ENCODE measurements around the gene CTSG. TPM values are rescaled to one million over a fixed set of nuclear protein-coding genes. Genes with fewer than 3 reads are reported as not detected.

The CTSG gene, protein sequence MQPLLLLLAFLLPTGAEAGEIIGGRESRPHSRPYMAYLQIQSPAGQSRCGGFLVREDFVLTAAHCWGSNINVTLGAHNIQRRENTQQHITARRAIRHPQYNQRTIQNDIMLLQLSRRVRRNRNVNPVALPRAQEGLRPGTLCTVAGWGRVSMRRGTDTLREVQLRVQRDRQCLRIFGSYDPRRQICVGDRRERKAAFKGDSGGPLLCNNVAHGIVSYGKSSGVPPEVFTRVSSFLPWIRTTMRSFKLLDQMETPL
- not detected in 2 replicates for total RNA-seq

DNA sequence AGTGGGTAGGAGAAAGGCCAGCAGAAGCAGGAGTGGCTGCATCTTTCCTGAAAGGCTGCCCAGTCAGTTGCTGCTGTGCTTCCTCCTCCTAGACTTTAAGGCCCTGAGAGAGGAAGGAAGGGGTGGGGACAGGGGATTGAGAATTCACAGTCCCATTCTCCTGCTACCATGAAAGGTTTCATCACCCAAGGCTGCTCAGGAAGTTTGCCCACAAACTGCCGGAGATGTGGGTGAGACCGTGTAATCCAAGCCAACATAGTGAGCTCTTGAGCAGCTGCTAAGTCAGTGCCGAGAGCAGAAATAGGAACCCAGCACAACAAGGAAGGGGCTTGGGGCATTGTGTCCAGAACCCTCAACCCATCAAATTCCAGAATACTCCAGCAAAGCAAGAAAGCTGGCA lies at the start of gene CTSG:
Gene CTSG (minus strand): TSS at position 69 of the 400 bp plus-strand sequence. CDS start 27 bp downstream, at position 42.
- H3K4me3 ChIP-seq (ENCODE audit: low read depth, low read length): no peak within 1 kb of the TSS
- no peak for FAIRE-seq
- TF ChIP-seq, protein P1, sequence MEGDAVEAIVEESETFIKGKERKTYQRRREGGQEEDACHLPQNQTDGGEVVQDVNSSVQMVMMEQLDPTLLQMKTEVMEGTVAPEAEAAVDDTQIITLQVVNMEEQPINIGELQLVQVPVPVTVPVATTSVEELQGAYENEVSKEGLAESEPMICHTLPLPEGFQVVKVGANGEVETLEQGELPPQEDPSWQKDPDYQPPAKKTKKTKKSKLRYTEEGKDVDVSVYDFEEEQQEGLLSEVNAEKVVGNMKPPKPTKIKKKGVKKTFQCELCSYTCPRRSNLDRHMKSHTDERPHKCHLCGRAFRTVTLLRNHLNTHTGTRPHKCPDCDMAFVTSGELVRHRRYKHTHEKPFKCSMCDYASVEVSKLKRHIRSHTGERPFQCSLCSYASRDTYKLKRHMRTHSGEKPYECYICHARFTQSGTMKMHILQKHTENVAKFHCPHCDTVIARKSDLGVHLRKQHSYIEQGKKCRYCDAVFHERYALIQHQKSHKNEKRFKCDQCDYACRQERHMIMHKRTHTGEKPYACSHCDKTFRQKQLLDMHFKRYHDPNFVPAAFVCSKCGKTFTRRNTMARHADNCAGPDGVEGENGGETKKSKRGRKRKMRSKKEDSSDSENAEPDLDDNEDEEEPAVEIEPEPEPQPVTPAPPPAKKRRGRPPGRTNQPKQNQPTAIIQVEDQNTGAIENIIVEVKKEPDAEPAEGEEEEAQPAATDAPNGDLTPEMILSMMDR (IDR thresholded peaks at IDR 0.05; ENCODE audit: insufficient read depth, low read length, severe bottlenecking): no peak
- peaks cover 1% of the 10 kb centered on the region for H3K27me3 ChIP-seq (ENCODE audit: control insufficient read depth, insufficient read depth, low read length)
- no peaks in the 10 kb centered on the region for H3K36me3 ChIP-seq (ENCODE audit: control insufficient read depth, insufficient read depth, low read length)
- DNase-seq (ENCODE audit: low read depth): no peak

DNA sequence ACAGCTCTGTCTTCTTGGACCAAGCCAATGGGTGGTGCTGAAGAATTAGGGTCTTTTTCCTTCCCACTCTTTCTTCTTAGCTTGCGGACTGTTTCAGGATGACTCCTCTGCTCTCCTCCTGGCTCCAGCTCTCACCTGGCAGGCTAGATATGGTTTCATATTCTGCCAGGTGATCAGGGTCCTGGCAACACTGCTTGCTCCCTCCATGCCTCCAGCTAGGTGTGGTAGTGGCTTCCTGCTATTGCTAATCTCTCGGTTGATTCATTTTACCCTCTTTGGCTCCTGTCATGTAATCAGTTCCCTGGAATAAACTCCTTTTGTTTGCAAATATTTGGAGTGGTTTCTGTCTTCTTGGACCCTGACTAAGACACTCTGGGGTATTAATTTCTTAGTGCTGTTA lies 37.7 kb upstream of the CTSG start:
- TF ChIP-seq, protein P1 (IDR thresholded peaks at IDR 0.05; ENCODE audit: insufficient read depth, low read length, severe bottlenecking): no peak
- Histone ChIP-seq H3K27me3 (ENCODE audit: control insufficient read depth, insufficient read depth, low read length) (no peaks in the 10 kb centered on the region), H3K4me3 (ENCODE audit: low read depth, low read length) (no peak overlapping the region), H3K36me3 (ENCODE audit: control insufficient read depth, insufficient read depth, low read length) (no peaks in the 10 kb centered on the region)
- DNase-seq (ENCODE audit: low read depth) (peak; percentile 46), FAIRE-seq (peak; percentile 47)

DNA sequence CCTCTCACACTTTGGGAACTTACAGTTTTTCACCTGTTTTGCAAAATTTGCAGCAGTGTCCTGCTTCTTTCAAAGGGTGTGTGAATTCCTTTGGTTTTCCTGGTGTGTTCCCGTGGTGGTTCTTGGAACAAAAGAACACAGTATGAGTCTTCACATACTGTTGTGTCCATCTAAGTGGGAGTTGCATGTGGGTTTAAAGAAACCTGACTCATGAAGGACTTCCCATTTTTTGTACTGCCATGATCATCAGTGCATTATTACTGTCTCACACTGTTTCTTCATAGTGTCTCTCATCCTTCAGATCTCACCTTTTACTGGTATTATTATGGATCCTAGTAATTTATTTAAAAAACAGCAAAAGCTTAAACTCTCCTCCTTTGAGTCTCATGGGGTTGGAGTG lies 37.2 kb upstream of the CTSG start:
- TF ChIP-seq, protein P1 (IDR thresholded peaks at IDR 0.05; ENCODE audit: insufficient read depth, low read length, severe bottlenecking): no peak
- no peak for FAIRE-seq
- DNase-seq (ENCODE audit: low read depth): peak; percentile 57
- Histone ChIP-seq H3K36me3 (ENCODE audit: control insufficient read depth, insufficient read depth, low read length) (no peaks in the 10 kb centered on the region), H3K4me3 (ENCODE audit: low read depth, low read length) (no peak overlapping the region), H3K27me3 (ENCODE audit: control insufficient read depth, insufficient read depth, low read length) (no peaks in the 10 kb centered on the region)

DNA sequence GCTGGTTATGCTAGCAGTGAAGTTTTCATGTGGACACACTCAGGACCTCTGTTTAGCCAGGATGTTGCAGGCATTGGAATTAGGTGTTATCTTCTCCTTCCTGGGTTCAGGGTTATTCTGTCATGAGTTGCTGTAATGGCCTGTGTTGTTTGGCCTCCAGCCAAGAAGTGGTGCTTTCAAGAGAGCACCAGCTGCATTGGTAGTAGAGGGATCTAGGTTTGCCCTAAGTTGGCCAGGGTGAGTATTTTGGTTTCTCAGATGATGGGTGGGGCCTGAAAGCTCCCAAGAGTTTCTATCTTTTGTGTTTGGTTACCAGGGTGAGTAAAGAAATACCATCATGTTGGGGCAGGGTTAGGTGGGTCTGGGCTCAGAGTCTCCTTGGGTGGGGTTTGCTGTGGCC lies 36.1 kb upstream of the CTSG start:
- no peaks in the 10 kb centered on the region for H3K36me3 ChIP-seq (ENCODE audit: control insufficient read depth, insufficient read depth, low read length)
- TF ChIP-seq, protein P1 (IDR thresholded peaks at IDR 0.05; ENCODE audit: insufficient read depth, low read length, severe bottlenecking): no peak
- FAIRE-seq (no peak), DNase-seq (ENCODE audit: low read depth) (peak; percentile 29)
- H3K4me3 ChIP-seq (ENCODE audit: low read depth, low read length): no peak overlapping the region
- H3K27me3 ChIP-seq (ENCODE audit: control insufficient read depth, insufficient read depth, low read length): no peaks in the 10 kb centered on the region

DNA sequence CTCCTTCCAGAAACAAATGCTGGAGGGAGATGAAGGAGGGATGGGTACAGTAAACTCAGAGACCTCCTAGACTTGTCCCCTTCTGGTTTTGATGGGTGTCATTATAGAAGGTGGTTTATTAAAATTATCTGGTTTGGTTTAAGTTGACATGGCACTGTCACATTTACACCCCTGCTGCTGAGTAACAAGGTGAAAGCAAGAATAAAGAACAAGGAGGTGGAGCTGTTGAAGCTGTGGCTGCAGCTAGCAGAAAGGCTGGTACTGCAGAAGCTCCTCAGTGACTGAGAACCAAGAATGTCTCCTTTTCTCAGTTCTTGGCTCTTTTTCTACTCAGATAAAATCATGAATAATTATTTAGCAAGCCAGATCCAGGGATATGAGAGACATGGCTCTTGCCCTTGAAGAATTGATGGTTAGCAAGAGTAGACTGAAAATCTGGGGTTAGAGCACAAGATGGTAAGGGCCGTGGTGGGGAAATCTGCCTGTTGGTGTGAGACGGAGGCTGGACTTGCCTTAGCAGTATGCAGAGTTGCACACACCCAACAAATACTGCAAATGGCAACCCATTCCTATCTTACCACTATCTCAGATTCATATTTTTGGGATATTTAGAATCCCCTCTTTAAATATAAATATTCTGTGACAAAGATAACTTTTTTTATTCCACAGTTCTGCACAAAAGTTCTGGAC lies 33.8 kb upstream of the CTSG start, which contains the start of gene GZMH:
Gene GZMH (minus strand): TSS at position 31 of the 690 bp plus-strand sequence. CDS start 72 bp downstream, outside the sequence.
- Histone ChIP-seq H3K4me3 (ENCODE audit: low read depth, low read length) (no peak within 1 kb of the TSS), H3K27me3 (ENCODE audit: control insufficient read depth, insufficient read depth, low read length) (no peaks in the 10 kb centered on the region), H3K36me3 (ENCODE audit: control insufficient read depth, insufficient read depth, low read length) (no peaks in the 10 kb centered on the region)
- DNase-seq (ENCODE audit: low read depth) (no peak), FAIRE-seq (no peak)
- TF ChIP-seq, protein P1 (IDR thresholded peaks at IDR 0.05; ENCODE audit: insufficient read depth, low read length, severe bottlenecking): no peak
